Measurements from ENCODE around the gene TRANK1.

DNA sequence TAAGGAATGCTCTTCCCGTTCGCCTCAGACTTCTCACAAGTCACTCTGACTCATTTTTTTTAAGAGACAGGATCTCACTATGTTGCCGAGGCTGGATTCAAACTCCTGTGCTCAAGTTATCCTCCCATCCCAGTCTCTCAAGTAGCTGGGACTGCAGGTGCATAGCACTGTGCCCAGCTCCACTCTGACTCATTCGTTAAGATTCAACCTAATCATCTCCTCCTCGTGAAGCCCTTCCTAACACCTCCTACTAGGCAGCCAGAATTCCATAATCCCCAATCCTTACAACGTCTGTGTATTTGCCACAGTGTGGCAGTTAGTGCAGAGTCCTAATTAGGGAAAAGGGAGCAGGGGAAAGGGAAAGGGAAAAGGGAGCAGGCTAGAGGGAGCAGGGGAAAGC is 154.1 kb downstream of the TRANK1 start:
- TF ChIP-seq, protein P1, sequence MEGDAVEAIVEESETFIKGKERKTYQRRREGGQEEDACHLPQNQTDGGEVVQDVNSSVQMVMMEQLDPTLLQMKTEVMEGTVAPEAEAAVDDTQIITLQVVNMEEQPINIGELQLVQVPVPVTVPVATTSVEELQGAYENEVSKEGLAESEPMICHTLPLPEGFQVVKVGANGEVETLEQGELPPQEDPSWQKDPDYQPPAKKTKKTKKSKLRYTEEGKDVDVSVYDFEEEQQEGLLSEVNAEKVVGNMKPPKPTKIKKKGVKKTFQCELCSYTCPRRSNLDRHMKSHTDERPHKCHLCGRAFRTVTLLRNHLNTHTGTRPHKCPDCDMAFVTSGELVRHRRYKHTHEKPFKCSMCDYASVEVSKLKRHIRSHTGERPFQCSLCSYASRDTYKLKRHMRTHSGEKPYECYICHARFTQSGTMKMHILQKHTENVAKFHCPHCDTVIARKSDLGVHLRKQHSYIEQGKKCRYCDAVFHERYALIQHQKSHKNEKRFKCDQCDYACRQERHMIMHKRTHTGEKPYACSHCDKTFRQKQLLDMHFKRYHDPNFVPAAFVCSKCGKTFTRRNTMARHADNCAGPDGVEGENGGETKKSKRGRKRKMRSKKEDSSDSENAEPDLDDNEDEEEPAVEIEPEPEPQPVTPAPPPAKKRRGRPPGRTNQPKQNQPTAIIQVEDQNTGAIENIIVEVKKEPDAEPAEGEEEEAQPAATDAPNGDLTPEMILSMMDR (optimal IDR thresholded peaks at IDR 0.05 in 1 of 3, IDR thresholded peaks at IDR 0.05 in 1 of 3, conservative IDR thresholded peaks at IDR 0.05 in 1 of 3; ENCODE audit: extremely low read depth in 1 of 3, insufficient read depth in 2 of 3, low read length in 3 of 3), result no peak
- no peak for TF ChIP-seq EZH2 (IDR thresholded peaks at IDR 0.05; ENCODE audit: low read length)

Data from keratinocyte (primary cell).